ENCODE measurements around the gene SEPTIN1.

Gene SEPTIN1

DNA sequence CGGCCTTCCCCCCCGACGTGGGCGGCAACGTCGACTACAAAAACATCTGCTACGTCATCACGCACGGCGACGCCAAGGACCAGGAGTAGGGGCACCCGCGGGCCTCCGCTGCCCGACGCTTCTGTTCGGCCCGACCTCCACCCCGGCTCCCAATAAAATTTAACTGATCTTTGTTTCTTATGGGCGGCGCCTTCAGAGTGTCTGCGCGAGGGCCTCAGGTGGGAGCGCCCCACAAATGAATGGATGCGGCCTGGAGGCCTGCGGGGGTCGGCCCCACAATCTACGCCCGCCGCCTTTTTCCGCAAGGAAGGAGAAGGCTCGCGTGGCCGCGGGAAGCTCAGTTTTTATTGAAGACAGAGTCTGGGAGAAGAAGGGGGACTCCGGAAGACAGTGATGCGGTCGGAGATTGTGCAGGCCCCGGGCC is 4.5 kb downstream of the SEPTIN1 start (continued):
- TF ChIP-seq, protein P1, sequence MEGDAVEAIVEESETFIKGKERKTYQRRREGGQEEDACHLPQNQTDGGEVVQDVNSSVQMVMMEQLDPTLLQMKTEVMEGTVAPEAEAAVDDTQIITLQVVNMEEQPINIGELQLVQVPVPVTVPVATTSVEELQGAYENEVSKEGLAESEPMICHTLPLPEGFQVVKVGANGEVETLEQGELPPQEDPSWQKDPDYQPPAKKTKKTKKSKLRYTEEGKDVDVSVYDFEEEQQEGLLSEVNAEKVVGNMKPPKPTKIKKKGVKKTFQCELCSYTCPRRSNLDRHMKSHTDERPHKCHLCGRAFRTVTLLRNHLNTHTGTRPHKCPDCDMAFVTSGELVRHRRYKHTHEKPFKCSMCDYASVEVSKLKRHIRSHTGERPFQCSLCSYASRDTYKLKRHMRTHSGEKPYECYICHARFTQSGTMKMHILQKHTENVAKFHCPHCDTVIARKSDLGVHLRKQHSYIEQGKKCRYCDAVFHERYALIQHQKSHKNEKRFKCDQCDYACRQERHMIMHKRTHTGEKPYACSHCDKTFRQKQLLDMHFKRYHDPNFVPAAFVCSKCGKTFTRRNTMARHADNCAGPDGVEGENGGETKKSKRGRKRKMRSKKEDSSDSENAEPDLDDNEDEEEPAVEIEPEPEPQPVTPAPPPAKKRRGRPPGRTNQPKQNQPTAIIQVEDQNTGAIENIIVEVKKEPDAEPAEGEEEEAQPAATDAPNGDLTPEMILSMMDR (tag by site-specific recombination; IDR thresholded peaks at IDR 0.05), result no peak
- TF ChIP-seq ZNF654 (tag by site-specific recombination; IDR thresholded peaks at IDR 0.05; ENCODE audit: low read depth), result no peak
- TF ChIP-seq, protein P2, sequence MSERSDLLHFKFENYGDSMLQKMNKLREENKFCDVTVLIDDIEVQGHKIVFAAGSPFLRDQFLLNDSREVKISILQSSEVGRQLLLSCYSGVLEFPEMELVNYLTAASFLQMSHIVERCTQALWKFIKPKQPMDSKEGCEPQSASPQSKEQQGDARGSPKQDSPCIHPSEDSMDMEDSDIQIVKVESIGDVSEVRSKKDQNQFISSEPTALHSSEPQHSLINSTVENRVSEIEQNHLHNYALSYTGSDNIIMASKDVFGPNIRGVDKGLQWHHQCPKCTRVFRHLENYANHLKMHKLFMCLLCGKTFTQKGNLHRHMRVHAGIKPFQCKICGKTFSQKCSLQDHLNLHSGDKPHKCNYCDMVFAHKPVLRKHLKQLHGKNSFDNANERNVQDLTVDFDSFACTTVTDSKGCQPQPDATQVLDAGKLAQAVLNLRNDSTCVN (tag by site-specific recombination; optimal IDR thresholded peaks at IDR 0.05), result peak; percentile 59
- peak; percentile 38; the same call in 1 of the 2 replicates for TF ChIP-seq ZSCAN23 (tag by site-specific recombination; IDR thresholded peaks at IDR 0.05)
- peak; percentile 28; the same call in 1 of the 2 replicates for TF ChIP-seq GLIS2 (tag by site-specific recombination; IDR thresholded peaks at IDR 0.05)
- TF ChIP-seq, protein P3, sequence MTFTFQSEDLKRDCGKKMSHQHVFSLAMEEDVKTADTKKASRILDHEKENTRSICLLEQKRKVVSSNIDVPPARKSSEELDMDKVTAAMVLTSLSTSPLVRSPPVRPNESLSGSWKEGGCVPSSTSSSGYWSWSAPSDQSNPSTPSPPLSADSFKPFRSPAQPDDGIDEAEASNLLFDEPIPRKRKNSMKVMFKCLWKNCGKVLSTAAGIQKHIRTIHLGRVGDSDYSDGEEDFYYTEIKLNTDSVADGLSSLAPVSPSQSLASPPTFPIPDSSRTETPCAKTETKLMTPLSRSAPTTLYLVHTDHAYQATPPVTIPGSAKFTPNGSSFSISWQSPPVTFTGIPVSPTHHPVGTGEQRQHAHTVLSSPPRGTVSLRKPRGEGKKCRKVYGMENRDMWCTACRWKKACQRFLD (tag by site-specific recombination; IDR thresholded peaks at IDR 0.05), result no peak
- 0 out of 2 replicates have a peak, but pooled peaks have one; percentile 0 for TF ChIP-seq ZNF394 (tag by site-specific recombination; IDR thresholded peaks at IDR 0.05; ENCODE audit: borderline replicate concordance)
- TF ChIP-seq KLF8 (tag by site-specific recombination; IDR thresholded peaks at IDR 0.05), result peak; percentile 29; the same call in 1 of the 2 replicates
- peak; percentile 79 for TF ChIP-seq ZNF366 (tag by site-specific recombination; conservative IDR thresholded peaks at IDR 0.05)
- TF ChIP-seq ZNF830 (tag by site-specific recombination; IDR thresholded peaks at IDR 0.05; ENCODE audit: low read depth), result no peak
- TF ChIP-seq, protein P4, sequence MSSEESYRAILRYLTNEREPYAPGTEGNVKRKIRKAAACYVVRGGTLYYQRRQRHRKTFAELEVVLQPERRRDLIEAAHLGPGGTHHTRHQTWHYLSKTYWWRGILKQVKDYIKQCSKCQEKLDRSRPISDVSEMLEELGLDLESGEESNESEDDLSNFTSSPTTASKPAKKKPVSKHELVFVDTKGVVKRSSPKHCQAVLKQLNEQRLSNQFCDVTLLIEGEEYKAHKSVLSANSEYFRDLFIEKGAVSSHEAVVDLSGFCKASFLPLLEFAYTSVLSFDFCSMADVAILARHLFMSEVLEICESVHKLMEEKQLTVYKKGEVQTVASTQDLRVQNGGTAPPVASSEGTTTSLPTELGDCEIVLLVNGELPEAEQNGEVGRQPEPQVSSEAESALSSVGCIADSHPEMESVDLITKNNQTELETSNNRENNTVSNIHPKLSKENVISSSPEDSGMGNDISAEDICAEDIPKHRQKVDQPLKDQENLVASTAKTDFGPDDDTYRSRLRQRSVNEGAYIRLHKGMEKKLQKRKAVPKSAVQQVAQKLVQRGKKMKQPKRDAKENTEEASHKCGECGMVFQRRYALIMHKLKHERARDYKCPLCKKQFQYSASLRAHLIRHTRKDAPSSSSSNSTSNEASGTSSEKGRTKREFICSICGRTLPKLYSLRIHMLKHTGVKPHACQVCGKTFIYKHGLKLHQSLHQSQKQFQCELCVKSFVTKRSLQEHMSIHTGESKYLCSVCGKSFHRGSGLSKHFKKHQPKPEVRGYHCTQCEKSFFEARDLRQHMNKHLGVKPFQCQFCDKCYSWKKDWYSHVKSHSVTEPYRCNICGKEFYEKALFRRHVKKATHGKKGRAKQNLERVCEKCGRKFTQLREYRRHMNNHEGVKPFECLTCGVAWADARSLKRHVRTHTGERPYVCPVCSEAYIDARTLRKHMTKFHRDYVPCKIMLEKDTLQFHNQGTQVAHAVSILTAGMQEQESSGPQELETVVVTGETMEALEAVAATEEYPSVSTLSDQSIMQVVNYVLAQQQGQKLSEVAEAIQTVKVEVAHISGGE (tag by site-specific recombination; conservative IDR thresholded peaks at IDR 0.05; ENCODE audit: low read depth), result 0 out of 2 replicates have a peak, but pooled peaks have one; percentile 24
- TF ChIP-seq, protein P5, sequence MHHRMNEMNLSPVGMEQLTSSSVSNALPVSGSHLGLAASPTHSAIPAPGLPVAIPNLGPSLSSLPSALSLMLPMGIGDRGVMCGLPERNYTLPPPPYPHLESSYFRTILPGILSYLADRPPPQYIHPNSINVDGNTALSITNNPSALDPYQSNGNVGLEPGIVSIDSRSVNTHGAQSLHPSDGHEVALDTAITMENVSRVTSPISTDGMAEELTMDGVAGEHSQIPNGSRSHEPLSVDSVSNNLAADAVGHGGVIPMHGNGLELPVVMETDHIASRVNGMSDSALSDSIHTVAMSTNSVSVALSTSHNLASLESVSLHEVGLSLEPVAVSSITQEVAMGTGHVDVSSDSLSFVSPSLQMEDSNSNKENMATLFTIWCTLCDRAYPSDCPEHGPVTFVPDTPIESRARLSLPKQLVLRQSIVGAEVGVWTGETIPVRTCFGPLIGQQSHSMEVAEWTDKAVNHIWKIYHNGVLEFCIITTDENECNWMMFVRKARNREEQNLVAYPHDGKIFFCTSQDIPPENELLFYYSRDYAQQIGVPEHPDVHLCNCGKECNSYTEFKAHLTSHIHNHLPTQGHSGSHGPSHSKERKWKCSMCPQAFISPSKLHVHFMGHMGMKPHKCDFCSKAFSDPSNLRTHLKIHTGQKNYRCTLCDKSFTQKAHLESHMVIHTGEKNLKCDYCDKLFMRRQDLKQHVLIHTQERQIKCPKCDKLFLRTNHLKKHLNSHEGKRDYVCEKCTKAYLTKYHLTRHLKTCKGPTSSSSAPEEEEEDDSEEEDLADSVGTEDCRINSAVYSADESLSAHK (tag by site-specific recombination; IDR thresholded peaks at IDR 0.05), result peak; percentile 31
- no peak for TF ChIP-seq TRIM28 (IDR thresholded peaks at IDR 0.05; ENCODE audit: borderline replicate concordance, low read length)
- no peak; the same call in 1 of the 2 replicates for TF ChIP-seq ZNF121 (tag by site-specific recombination; IDR thresholded peaks at IDR 0.05)
- peak; percentile 39; the same call in 1 of the 2 replicates for TF ChIP-seq IKZF3 (tag by site-specific recombination; IDR thresholded peaks at IDR 0.05)
- no peak for TF ChIP-seq ZNF585B (tag by site-specific recombination; IDR thresholded peaks at IDR 0.05)
- no peak for TF ChIP-seq ZNF558 (tag by site-specific recombination; IDR thresholded peaks at IDR 0.05)
- TF ChIP-seq ZNF626 (tag by site-specific recombination; IDR thresholded peaks at IDR 0.05), result no peak
- TF ChIP-seq, protein P6, sequence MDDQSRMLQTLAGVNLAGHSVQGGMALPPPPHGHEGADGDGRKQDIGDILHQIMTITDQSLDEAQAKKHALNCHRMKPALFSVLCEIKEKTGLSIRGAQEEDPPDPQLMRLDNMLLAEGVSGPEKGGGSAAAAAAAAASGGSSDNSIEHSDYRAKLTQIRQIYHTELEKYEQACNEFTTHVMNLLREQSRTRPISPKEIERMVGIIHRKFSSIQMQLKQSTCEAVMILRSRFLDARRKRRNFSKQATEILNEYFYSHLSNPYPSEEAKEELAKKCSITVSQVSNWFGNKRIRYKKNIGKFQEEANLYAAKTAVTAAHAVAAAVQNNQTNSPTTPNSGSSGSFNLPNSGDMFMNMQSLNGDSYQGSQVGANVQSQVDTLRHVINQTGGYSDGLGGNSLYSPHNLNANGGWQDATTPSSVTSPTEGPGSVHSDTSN (CRISPR knock-in tag; IDR thresholded peaks at IDR 0.05), result peak; percentile 66; the same call in 1 of the 2 replicates
- TF ChIP-seq ZNF777 (tag by site-specific recombination; IDR thresholded peaks at IDR 0.05; ENCODE audit: borderline replicate concordance), result no peak
- peak; percentile 96 for TF ChIP-seq ZNF707 (tag by site-specific recombination; IDR thresholded peaks at IDR 0.05)
- peak; percentile 30 for TF ChIP-seq ZNF2 (tag by site-specific recombination; IDR thresholded peaks at IDR 0.05)
- TF ChIP-seq, protein P7, sequence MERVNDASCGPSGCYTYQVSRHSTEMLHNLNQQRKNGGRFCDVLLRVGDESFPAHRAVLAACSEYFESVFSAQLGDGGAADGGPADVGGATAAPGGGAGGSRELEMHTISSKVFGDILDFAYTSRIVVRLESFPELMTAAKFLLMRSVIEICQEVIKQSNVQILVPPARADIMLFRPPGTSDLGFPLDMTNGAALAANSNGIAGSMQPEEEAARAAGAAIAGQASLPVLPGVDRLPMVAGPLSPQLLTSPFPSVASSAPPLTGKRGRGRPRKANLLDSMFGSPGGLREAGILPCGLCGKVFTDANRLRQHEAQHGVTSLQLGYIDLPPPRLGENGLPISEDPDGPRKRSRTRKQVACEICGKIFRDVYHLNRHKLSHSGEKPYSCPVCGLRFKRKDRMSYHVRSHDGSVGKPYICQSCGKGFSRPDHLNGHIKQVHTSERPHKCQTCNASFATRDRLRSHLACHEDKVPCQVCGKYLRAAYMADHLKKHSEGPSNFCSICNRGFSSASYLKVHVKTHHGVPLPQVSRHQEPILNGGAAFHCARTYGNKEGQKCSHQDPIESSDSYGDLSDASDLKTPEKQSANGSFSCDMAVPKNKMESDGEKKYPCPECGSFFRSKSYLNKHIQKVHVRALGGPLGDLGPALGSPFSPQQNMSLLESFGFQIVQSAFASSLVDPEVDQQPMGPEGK (tag by site-specific recombination; IDR thresholded peaks at IDR 0.05), result 0 out of 2 replicates have a peak, but pooled peaks have one; percentile 38
- TF ChIP-seq, protein P8, sequence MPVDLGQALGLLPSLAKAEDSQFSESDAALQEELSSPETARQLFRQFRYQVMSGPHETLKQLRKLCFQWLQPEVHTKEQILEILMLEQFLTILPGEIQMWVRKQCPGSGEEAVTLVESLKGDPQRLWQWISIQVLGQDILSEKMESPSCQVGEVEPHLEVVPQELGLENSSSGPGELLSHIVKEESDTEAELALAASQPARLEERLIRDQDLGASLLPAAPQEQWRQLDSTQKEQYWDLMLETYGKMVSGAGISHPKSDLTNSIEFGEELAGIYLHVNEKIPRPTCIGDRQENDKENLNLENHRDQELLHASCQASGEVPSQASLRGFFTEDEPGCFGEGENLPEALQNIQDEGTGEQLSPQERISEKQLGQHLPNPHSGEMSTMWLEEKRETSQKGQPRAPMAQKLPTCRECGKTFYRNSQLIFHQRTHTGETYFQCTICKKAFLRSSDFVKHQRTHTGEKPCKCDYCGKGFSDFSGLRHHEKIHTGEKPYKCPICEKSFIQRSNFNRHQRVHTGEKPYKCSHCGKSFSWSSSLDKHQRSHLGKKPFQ (tag by site-specific recombination; IDR thresholded peaks at IDR 0.05), result 0 out of 2 replicates have a peak, but pooled peaks have one; percentile 24

Measured in HEK293 (cell line).